Upper lobe of left lung (tissue), 6 donors: ENCODE measurements around the gene YAP1. TPM values are rescaled to one million over a fixed set of nuclear protein-coding genes. Genes with fewer than 3 reads are reported as not detected.

Source experiments
- ATAC-seq, 2 donors: fragments of 200-7000 bp; cut with Tn5 transposase; one replicate each; pipeline ENCODE4 v1.9.1; 2022; ENCODE audit warnings: mild to moderate bottlenecking in 2 of 2, moderate library complexity in 2 of 2; ENCODE audit not compliant: low FRiP score in 2 of 2
- DNase-seq, 2 donors: peaks; one replicate each; pipeline ENCODE4 v3.0.0-alpha.2; 2019 to 2020
- H3K27ac ChIP-seq, 4 donors: fragments of 200-600 bp; sonication (generic); one replicate each; pipeline ENCODE4 v1.5.1; 2016 to 2019
- H3K27me3 ChIP-seq, 4 donors: fragments of 200-600 bp; sonication (generic); one replicate each; pipeline ENCODE4 v1.5.1; 2017 to 2019
- H3K36me3 ChIP-seq, 4 donors: fragments of 200-600 bp; sonication (generic); one replicate each; pipeline ENCODE4 v1.5.1; 2016 to 2019
- H3K4me1 ChIP-seq, 4 donors: fragments of 200-600 bp; sonication (generic); one replicate each; pipeline ENCODE4 v1.5.1; 2018 to 2019
- H3K4me3 ChIP-seq, 4 donors: fragments of 200-600 bp; sonication (generic); one replicate each; pipeline ENCODE4 v1.5.1; 2017 to 2019; ENCODE audit warnings: mild to moderate bottlenecking in 2 of 4, moderate library complexity in 1 of 4
- H3K9me3 ChIP-seq, 4 donors: fragments of 200-600 bp; sonication (generic); one replicate each; pipeline ENCODE4 v1.5.1; 2018 to 2019
- CTCF ChIP-seq, 6 experiments: fragments of 450-650 bp in 4 of 6; fragments of 200-600 bp in 2 of 6; sonication (generic) in 2 of 6; IDR thresholded peaks; one replicate each; pipeline ENCODE4 v1.5.1; 2016 to 2019; ENCODE audit warnings: antibody characterized with exemption in 6 of 6
- EP300 ChIP-seq, 4 donors: sonication (generic); formaldehyde crosslinking; IDR thresholded peaks; one replicate each; pipeline ENCODE4 v1.5.1; 2017; ENCODE audit warnings: antibody characterized with exemption in 4 of 4, control low read depth in 2 of 4
- POLR2A ChIP-seq, 4 donors: fragments of 450-650 bp; IDR thresholded peaks; one replicate each; pipeline ENCODE4 v1.5.1; 2016 to 2017; ENCODE audit warnings: antibody characterized with exemption in 4 of 4, mild to moderate bottlenecking in 2 of 4
- POLR2AphosphoS5 ChIP-seq, 2 donors: sonication (generic); formaldehyde crosslinking; IDR thresholded peaks; one replicate each; pipeline ENCODE4 v1.5.1; 2017; ENCODE audit warnings: antibody characterized with exemption in 2 of 2
- WGBS, 2 donors: methylation state at CpG; one replicate each; pipeline ENCODE4 v1.1.5; 2017 to 2018; 5-methylcytosine and 5-hydroxymethylcytosine counted together
- total RNA-seq, 6 donors: library from RNA; depleted of rRNA in 4 of 6; stranded (reverse); fragments of >200 nt in 4 of 6; gene quantifications; one replicate each; pipeline versions ENCODE4 v1.1.0 to v1.2.1, GENCODE V29; 2016 to 2021
- donor health status: DM: no; HTN: no; CAD: no; lungs with moderate emphysema.
- donor health status: DM: no; HTN: yes; CAD: no; lungs with severe emphysema.

Gene YAP1
- total RNA-seq, 6 donors from 2014 or later, result 99.2 to 262 (median 190) TPM

- Histone ChIP-seq H3K9me3 (no peaks in the 10 kb centered on the region), H3K4me3 (no peak overlapping the region), H3K27ac (peak overlapping the region in 3 of 4 donors; percentile 19 to 59 (median 31)), H3K27me3 (no peaks in the 10 kb centered on the region), H3K36me3 (peaks cover 0 to 24% (median 5%) of the 10 kb centered on the region in 4 donors), H3K4me1 (no peaks in the 10 kb centered on the region)
- 75 to 82% methylated on average over 2 of the region's 2 CpGs for WGBS, 2 donors
- TF ChIP-seq EP300 (IDR thresholded peaks at IDR 0.05) (no peak), POLR2AphosphoS5 (IDR thresholded peaks at IDR 0.05) (no peak), CTCF (IDR thresholded peaks at IDR 0.05) (no peak), POLR2A (IDR thresholded peaks at IDR 0.05) (no peak)
- ATAC-seq, result peak in 1 of 2 donors; percentile 31
- DNase-seq, result no peak
Observed at GRCh38 chr11:102216433-102217075, 106.3 kb downstream of the YAP1 start.

GRCh38 chr11:102220728-102221467 is 110.7 kb downstream of the YAP1 start:
- H3K4me3 ChIP-seq, result no peak overlapping the region
- peaks cover 0 to 19% (median 0%) of the 10 kb centered on the region in 4 donors for H3K36me3 ChIP-seq
- H3K27me3 ChIP-seq, result no peaks in the 10 kb centered on the region
- DNase-seq, result no peak
- no peaks in the 10 kb centered on the region for H3K9me3 ChIP-seq
- H3K27ac ChIP-seq, result no peak overlapping the region
- peaks cover 0 to 8% (median 2%) of the 10 kb centered on the region in 4 donors for H3K4me1 ChIP-seq
- ATAC-seq, result no peak
- no peak for TF ChIP-seq CTCF (IDR thresholded peaks at IDR 0.05)
- TF ChIP-seq POLR2A (IDR thresholded peaks at IDR 0.05), result no peak
- no peak for TF ChIP-seq POLR2AphosphoS5 (IDR thresholded peaks at IDR 0.05)
- WGBS, 2 donors, result 72 to 81% methylated on average over 7 of the region's 7 CpGs

GRCh38 chr11:102223859-102224258 is 113.6 kb downstream of the YAP1 start:
- no peaks in the 10 kb centered on the region for H3K27me3 ChIP-seq
- TF ChIP-seq EP300 (IDR thresholded peaks at IDR 0.05) (no peak), POLR2A (IDR thresholded peaks at IDR 0.05) (no peak), CTCF (IDR thresholded peaks at IDR 0.05) (no peak), POLR2AphosphoS5 (IDR thresholded peaks at IDR 0.05) (no peak)
- DNase-seq (no peak), ATAC-seq (no peak)
- H3K4me1 ChIP-seq, result peaks cover 0 to 22% (median 13%) of the 10 kb centered on the region in 4 donors
- no peak overlapping the region for H3K27ac ChIP-seq
- H3K9me3 ChIP-seq, result no peaks in the 10 kb centered on the region
- peaks cover 0 to 19% (median 2%) of the 10 kb centered on the region in 4 donors for H3K36me3 ChIP-seq
- 41 to 56% methylated on average over 2 of the region's 2 CpGs for WGBS, 2 donors
- no peak overlapping the region for H3K4me3 ChIP-seq

GRCh38 chr11:102225689-102226568 is 115.7 kb downstream of the YAP1 start:
- no peak for TF ChIP-seq CTCF (IDR thresholded peaks at IDR 0.05)
- TF ChIP-seq POLR2A (IDR thresholded peaks at IDR 0.05), result no peak
- no peak for TF ChIP-seq EP300 (IDR thresholded peaks at IDR 0.05)
- no peak for TF ChIP-seq POLR2AphosphoS5 (IDR thresholded peaks at IDR 0.05)
- ATAC-seq (no peak), DNase-seq (no peak)
- Histone ChIP-seq H3K9me3 (no peaks in the 10 kb centered on the region), H3K27me3 (no peaks in the 10 kb centered on the region), H3K4me1 (peaks cover 0 to 22% (median 13%) of the 10 kb centered on the region in 4 donors), H3K4me3 (no peak overlapping the region), H3K27ac (peak overlapping the region; percentile 5 to 63 (median 32)), H3K36me3 (peaks cover 0 to 34% (median 2%) of the 10 kb centered on the region in 4 donors)
- 53 to 58% methylated on average over 4 of the region's 4 CpGs for WGBS, 2 donors
